GM21825 (cell line): ENCODE data around the gene OR56B1.
"Not testable (repeated sequence)": the region's sequence is repeated elsewhere in the genome, so short reads cannot be mapped to it uniquely, and the experiment has no call there.

Source experiments
- ATAC-seq: cut with Tn5 transposase; IDR thresholded peaks from one replicate; pipeline ENCODE4 v1.9.1; 2021; ENCODE audit warnings: mild to moderate bottlenecking, moderate library complexity; ENCODE audit not compliant: unreplicated experiment

Gene OR56B1

DNA sequence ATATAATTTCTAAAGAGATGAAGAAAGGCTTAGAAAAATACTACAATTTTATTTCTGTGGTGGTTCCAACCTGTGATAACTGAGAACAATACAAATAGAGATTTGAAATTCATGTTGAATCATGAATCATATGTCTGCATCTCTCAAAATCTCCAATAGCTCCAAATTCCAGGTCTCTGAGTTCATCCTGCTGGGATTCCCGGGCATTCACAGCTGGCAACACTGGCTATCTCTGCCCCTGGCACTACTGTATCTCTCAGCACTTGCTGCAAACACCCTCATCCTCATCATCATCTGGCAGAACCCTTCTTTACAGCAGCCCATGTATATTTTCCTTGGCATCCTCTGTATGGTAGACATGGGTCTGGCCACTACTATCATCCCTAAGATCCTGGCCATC lies at the start of gene OR56B1:
Gene OR56B1 (plus strand): TSS at position 53 of the 400 bp plus-strand sequence. CDS start 69 bp downstream, at position 122.
- ATAC-seq: no peak

DNA sequence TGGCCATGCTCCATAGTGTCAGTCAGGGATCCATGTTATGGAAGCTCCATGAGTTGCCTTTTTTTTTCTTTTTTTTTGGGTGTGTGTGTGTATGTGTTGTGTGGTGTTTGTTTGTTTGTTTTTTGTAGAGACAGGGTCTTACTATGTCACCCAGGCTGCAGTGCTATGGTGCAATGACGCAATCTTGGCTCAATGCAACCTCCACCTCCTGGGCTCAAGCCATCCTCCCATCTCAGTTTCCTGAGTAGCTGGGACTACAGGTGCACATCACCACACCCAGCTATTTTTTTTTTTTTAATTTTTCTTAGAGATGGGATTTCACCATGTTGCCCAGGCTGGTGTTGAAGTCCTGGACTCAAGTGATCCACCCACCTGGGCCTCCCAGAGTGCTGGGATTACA lies 47.8 kb upstream of the OR56B1 start:
- ATAC-seq: no peak

GRCh38 chr11:5689551-5689983 lies 46.7 kb upstream of the OR56B1 start, which contains the start of gene TRIM22:
TRIM22 (plus strand) TSS chr11:5689790; CDS start chr11:5696233, 6,443 bp downstream.
- peak; percentile 69 for ATAC-seq

- no peak for ATAC-seq
Measured at GRCh38 chr11:5690216-5690615, 46.0 kb upstream of the OR56B1 start.

DNA sequence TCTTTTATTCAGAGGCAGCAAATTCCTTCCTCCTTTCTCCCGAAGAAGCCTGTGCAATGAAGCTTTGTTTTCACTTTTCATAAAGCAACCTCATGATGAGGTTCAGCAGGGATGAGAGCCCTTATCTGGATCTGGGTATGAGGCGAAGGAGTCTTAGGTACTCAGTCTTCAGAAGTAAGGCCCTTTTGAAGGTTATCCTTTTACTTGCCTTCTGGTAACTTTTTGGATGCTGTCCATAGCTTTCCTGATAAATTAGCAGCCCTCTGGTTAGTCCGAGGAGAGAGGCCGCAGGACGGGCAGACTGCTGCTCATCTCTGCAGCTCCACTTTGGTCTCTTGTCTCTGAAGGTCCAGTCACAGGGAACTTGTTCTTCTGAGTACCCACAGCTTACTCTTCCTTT lies 45.5 kb upstream of the OR56B1 start:
- no peak for ATAC-seq

- not testable (repeated sequence) for ATAC-seq
Measured at GRCh38 chr11:5691238-5691963, 44.8 kb upstream of the OR56B1 start.

- no peak for ATAC-seq
Measured at GRCh38 chr11:5691964-5692361, 44.3 kb upstream of the OR56B1 start.

DNA sequence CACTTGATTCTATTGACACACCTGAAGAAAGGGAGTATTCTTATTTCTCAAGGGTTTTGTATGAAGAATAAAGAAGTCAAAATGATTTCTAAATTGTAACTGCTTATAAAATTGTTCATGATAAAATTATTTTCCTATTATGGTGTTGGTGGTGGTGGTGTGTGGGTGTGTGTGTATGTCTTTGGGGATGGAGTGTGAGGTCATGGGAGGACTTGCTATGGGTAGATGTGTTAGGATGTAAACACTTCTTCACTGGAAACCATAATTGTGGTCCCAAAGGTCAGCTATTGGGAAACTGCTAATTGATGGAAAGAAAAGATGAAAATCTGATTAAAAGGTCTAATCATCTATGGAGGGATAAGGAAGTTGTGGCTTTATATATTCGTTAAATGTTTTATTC lies 41.6 kb upstream of the OR56B1 start:
- no peak for ATAC-seq

GRCh38 chr11:5695580-5695979 lies 40.7 kb upstream of the OR56B1 start:
- ATAC-seq: no peak

- ATAC-seq: no peak
Measured at GRCh38 chr11:5696210-5696609, 40.0 kb upstream of the OR56B1 start.

- ATAC-seq: no peak
Measured at GRCh38 chr11:5698281-5698680, 38.0 kb upstream of the OR56B1 start.

GRCh38 chr11:5700421-5701054 lies 35.7 kb upstream of the OR56B1 start:
- no peak for ATAC-seq

DNA sequence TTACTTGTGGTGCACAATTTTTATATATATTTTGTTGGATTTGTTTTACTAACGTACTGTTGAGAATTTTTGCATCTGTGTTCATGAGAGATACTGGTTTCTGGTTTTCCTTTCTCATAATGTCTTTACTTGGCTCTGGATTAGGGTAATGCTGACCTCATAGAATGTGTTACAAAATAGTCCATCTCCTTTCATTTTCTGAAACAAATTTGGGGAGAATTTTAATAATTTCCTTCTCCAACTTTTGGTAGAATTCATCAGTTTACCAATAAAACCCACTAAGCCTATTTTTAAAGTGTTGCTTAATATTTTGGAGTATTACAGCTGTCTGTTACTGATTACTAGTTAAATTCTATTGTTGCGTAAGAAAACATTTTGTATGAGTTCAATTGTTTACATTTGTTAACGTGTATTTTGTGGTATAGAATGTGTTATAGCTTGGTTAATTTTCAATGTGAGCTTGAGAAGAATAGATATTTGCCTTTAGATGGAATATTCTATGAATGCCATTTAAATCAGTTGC lies 35.1 kb upstream of the OR56B1 start:
- ATAC-seq: no peak

DNA sequence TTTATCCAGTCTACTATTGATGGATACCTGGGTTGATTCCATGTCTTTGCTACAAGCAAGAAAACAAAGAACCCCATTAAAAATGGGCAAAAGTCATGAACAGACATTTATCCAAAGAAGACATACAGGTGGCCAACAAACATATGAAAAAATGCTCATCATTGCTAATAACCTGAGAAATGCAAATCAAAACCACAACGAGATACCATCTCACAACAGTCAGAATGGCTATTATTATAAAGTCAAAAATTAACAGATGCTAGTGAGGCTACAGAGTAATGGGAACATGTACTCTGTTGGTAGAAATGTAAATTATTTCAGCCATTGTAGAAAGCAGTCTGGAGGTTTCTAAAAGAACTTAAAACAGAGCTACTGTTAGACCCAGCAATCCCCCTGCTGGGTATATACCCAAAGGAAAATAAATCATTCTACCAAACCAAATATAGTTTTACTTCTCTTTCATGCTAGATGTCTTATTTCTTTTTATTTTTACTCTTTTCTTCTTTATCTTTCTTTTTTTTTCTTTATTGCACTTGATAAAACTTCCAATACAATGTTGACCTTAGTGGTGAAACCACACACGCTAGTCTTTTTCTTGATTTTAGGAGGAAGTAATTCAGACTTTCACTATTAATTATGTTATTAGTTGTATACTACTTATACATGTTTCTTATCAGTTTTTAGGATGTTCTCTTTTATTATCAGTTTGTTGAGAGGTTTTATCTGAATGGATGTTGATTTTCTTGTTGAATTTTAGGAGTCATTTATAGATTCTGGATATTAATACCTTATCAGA lies 32.3 kb upstream of the OR56B1 start:
- peak; percentile 75 for ATAC-seq

GRCh38 chr11:5705688-5706087 lies 30.6 kb upstream of the OR56B1 start:
- no peak for ATAC-seq

- ATAC-seq: no peak
Measured at GRCh38 chr11:5712507-5712906, 23.7 kb upstream of the OR56B1 start.

DNA sequence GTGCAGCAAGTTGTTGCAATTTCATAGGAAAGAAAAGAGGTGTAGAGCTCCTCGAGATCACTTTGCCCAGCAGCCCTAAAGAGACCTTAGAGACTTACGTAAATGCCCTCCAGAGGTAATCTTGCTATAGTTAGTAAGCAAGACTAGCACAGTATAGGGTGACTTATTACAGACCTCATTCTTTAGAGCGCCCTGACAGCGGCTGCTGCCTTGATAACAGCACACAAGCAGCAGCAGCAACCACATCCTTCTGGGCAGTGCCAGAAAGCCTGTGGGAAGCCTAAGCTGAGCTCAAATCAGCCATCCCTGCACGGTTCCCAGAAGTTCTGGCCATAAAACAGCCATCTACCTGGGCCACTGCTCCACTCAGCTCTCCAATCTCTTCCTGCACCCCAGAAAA lies 22.6 kb upstream of the OR56B1 start:
- ATAC-seq: no peak

DNA sequence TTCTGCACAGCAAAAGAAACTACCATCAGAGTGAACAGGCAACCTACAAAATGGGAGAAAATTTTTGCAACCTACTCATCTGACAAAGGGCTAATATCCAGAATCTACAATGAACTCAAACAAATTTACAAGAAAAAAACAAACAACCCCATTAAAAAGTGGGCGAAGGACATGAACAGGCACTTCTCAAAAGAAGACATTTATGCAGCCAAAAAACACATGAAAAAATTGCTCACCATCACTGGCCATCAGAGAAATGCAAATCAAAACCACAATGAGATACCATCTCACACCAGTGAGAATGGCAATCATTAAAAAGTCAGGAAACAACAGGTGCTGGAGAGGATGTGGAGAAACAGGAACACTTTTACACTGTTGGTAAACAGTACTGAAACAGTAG lies 19.7 kb upstream of the OR56B1 start:
- not testable (repeated sequence) for ATAC-seq

DNA sequence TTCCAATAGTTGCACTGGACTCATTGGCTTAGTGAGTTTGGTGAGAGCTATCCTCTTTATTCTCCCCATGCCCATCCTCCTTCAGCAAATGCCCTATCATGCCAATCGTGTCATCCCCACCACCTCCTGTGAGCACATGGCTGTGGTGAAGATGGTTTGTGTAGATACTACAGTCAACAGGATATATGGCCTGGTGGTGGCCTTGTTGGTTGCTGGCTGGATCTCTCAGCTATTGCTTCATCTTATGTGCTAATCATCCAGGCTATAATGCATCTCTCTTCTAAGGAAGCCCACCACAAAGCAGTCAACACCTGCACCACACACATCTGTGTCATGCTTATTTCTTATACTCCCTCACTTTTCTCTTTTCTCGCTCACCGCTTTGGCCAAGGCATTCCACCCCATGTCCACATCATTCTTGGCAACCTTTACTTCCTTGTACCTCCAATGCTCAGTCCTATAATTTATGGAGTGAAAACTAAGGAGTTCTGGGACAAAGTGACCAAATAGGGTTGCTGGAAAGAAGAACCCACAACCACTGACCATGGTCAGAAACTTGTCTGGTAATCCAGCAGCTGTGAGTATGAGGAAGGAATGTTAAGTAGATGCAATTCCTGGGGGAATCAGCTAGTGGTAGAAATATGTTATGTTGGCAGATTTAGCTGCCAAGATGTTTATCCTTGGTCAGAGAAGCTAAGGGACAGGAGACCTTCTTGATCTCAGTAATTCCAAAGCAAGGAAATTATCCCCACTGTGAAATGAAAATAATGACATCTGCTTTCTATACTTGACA lies 16.3 kb upstream of the OR56B1 start:
- ATAC-seq: no peak

DNA sequence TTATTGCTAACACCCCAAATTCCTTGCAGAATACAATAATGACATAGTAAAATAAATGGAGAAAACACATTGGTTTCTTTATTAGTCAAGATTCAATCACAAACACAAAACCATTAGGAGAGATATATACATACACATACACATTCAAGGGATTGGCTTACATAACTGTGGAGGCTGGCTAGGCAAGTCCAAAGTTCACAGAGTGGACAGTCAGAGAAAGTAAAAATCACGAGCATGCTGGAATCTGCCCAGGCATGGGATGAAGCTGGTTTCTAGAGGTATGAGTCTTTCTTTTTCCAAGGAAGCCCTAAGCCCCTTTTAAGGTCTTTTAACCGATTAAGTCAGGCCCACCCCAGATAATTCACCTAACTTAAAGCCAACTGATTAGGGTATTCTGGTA lies 13.6 kb upstream of the OR56B1 start:
- no peak for ATAC-seq

DNA sequence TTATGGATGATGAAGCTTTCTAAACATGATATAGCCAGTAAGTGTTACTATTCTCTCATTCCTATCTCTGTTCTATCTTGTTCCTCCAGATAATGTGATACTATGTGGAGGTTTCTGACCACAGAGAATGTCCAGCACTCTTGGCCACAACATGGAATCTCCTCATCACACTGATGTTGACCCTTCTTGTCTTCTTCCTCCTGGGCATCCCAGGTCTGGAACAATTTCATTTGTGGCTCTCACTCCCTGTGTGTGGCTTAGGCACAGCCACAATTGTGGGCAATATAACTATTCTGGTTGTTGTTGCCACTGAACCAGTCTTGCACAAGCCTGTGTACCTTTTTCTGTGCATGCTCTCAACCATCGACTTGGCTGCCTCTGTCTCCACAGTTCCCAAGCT lies 9.9 kb upstream of the OR56B1 start:
- ATAC-seq: no peak
